ENCODE results near the gene TEX26. TPM values are rescaled to one million over a fixed set of nuclear protein-coding genes. Genes with fewer than 3 reads are reported as not detected.
A peak's percentile ranks its signal among the peaks of the same experiment; 100 is the strongest.

Gene TEX26
- total RNA-seq, 4 donors from 2014 or later, result 1.2 TPM; not detected in 3

DNA sequence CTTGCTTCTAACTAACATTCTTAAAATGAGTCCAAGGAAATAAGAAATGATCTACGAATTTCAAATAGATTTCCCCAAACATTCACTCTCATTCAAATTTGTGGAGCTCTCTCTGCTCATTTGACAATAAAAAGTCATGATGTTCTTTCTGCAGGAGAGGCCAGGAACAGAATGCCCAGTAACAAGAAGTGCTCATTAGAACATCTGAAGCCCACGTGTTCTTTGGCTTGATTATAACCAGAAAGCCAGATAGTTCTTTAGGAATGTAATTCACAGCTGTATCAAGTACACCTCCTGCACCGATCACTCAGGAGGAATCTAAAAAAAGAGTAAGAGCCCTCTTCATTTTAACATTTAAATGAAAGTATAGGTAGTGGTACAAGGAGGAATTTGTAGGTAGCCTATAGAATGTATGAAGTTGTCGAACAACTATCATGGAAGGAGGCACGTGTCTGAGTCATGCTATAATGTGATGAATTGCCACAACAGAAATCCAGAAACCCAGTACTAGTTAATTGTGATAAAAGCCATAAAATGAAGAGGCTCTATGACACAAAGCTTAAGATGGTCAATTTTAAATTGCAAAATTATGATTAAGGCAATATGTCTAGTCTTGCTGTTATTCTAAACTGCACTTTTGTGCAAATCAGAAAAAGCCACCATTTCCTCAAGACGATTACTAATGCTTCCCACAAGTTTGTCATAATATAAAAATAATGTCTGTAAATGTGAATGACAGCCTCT lies 13.6 kb upstream of the TEX26 start:
- Histone ChIP-seq H3K36me3 (no peaks in the 10 kb centered on the region), H3K4me3 (no peak overlapping the region), H3K4me1 (no peaks in the 10 kb centered on the region), H3K9me3 (no peaks in the 10 kb centered on the region), H3K27me3 (no peaks in the 10 kb centered on the region), H3K27ac (peak overlapping the region; percentile 25 to 48)
- intact Hi-C loops (cut with DNase I; ENCODE audit: low total_unique reads), result no loop called here
- DNase-seq, result no peak
- TF ChIP-seq, protein P1, sequence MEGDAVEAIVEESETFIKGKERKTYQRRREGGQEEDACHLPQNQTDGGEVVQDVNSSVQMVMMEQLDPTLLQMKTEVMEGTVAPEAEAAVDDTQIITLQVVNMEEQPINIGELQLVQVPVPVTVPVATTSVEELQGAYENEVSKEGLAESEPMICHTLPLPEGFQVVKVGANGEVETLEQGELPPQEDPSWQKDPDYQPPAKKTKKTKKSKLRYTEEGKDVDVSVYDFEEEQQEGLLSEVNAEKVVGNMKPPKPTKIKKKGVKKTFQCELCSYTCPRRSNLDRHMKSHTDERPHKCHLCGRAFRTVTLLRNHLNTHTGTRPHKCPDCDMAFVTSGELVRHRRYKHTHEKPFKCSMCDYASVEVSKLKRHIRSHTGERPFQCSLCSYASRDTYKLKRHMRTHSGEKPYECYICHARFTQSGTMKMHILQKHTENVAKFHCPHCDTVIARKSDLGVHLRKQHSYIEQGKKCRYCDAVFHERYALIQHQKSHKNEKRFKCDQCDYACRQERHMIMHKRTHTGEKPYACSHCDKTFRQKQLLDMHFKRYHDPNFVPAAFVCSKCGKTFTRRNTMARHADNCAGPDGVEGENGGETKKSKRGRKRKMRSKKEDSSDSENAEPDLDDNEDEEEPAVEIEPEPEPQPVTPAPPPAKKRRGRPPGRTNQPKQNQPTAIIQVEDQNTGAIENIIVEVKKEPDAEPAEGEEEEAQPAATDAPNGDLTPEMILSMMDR (IDR thresholded peaks at IDR 0.05), result no peak
- TF ChIP-seq POLR2A (IDR thresholded peaks at IDR 0.05), result no peak

DNA sequence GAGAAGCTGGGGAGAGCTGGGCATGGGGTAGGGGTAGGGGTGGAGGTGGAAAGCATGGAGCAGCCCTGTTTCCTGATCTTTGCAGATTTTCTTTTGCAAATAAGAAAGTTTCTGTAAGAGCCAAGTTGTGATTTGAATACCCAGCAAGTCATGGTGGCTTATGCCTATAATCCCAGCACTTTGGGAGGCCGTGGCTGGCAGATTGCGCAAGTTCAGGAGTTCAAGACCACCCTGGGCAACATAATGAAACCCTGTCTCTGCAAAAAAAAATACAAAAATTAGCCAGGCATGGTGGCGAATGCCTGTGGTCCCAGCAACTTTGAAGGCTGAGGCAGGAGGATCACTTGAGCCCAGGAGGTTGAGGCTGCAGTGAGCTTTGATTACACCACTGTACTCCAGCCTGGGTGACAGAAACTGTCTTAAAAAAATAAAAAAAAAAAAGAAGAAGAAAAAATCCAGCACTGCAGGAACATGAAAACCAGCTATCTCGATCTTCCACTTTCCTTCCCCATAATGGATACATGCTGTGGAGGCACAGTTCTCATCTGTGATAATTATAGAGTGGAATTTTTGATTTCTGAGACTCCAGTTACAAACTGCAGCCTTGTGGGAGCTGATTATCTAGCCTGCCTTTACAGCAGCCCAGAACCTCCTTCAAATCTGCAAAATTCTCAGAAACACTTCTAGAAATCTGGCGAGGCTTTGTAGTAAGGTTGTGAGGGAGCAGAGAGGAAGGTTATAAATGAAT lies 12.1 kb upstream of the TEX26 start:
- TF ChIP-seq, protein P1 (IDR thresholded peaks at IDR 0.05), result no peak
- no peak for TF ChIP-seq POLR2A (IDR thresholded peaks at IDR 0.05)

DNA sequence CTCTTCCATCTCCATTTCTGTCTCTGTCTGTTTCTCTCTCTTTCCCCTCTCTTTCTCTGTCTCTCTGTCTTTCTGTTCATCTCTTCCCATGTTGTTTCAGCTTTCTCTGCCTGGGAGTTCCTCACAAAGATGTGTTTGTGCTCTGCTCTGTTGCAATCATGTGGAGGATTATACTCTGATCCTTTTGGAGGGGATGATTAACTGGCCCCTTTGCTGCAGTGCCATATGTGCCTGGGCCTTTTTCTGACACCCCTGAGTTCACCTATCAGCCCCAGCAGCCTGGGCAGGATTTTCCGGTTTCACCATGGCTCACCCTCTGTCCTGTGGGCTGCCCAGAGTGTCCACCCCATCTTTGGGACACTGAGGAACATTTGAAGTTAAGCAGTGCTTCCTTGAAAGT lies 9.0 kb upstream of the TEX26 start:
- no peak overlapping the region for H3K4me3 ChIP-seq
- H3K27me3 ChIP-seq, result no peaks in the 10 kb centered on the region
- H3K36me3 ChIP-seq, result no peaks in the 10 kb centered on the region
- H3K27ac ChIP-seq, result no peak overlapping the region
- H3K4me1 ChIP-seq, result no peaks in the 10 kb centered on the region
- H3K9me3 ChIP-seq, result no peaks in the 10 kb centered on the region
- intact Hi-C loops (cut with DNase I; ENCODE audit: low total_unique reads), result no loop called here
- DNase-seq, result no peak
- no peak for TF ChIP-seq POLR2A (IDR thresholded peaks at IDR 0.05)
- TF ChIP-seq, protein P1 (IDR thresholded peaks at IDR 0.05), result no peak

More for the DNA sequence above, 12.1 kb upstream of the TEX26 start:
- no peak for DNase-seq
- Histone ChIP-seq H3K4me3 (no peak overlapping the region), H3K4me1 (no peaks in the 10 kb centered on the region), H3K9me3 (no peaks in the 10 kb centered on the region), H3K27ac (no peak overlapping the region), H3K27me3 (no peaks in the 10 kb centered on the region), H3K36me3 (no peaks in the 10 kb centered on the region)
- intact Hi-C loops (cut with DNase I; ENCODE audit: low total_unique reads), result no loop called here

DNA sequence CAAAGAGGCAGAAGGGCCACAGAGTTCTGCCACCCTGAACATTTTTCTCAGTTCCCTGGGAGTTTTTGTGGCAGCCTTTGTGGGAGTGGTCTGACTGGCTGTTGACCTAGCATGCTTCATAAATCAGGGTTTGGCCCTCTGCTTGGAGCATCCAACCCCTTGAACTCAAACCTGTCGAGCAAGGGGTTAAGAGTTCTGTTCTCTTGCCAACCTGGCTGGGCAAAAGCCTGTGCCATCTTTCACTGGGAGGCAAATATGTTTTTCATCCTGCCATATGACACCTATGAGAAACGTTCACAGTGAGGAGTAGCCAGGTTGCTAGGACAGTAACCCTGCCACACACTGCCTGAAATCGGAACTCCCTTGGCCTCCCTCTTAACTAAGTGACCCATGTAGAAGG lies 7.7 kb upstream of the TEX26 start:
- Histone ChIP-seq H3K9me3 (no peaks in the 10 kb centered on the region), H3K27me3 (no peaks in the 10 kb centered on the region), H3K4me3 (no peak overlapping the region), H3K4me1 (no peaks in the 10 kb centered on the region), H3K36me3 (no peaks in the 10 kb centered on the region), H3K27ac (no peak overlapping the region)
- no peak for DNase-seq
- TF ChIP-seq POLR2A (IDR thresholded peaks at IDR 0.05), result no peak
- TF ChIP-seq, protein P1 (IDR thresholded peaks at IDR 0.05), result no peak
- intact Hi-C loops (cut with DNase I; ENCODE audit: low total_unique reads), result no loop called here

DNA sequence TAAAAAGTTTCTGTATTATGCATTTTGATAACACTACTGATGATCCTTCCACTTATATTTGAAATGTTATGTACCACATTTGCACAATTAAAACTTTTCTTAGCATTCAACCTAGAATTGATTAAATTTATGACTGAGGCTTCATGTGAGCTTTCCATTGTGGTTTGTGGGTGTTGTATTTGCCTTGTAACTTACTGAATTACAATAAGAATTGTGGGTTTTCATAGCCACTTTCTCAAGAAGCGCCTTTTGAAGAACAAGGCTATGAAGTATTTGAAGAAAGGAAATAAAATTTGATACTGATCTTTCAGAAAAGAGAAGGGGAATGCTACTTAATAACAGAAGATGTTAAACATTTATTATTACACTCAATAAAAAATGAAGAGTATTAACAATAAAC lies 7.0 kb upstream of the TEX26 start:
- H3K36me3 ChIP-seq, result no peaks in the 10 kb centered on the region
- no peaks in the 10 kb centered on the region for H3K4me1 ChIP-seq
- no peak overlapping the region for H3K4me3 ChIP-seq
- no peak for DNase-seq
- intact Hi-C loops (cut with DNase I; ENCODE audit: low total_unique reads), result no loop called here
- TF ChIP-seq, protein P1 (IDR thresholded peaks at IDR 0.05), result no peak
- no peak for TF ChIP-seq POLR2A (IDR thresholded peaks at IDR 0.05)
- H3K27me3 ChIP-seq, result no peaks in the 10 kb centered on the region
- no peak overlapping the region for H3K27ac ChIP-seq
- no peaks in the 10 kb centered on the region for H3K9me3 ChIP-seq
